HepG2 (cell line): ENCODE data around the gene METRN. TPM values are rescaled to one million over a fixed set of nuclear protein-coding genes. Genes with fewer than 3 reads are reported as not detected.
A peak's percentile ranks its signal among the peaks of the same experiment; 100 is the strongest.

Source experiments
- ARID2 ChIP-seq: sonication (generic); formaldehyde crosslinking; IDR thresholded peaks from 2 replicates; pipeline ENCODE4 v1.8.1; 2022; ENCODE audit warnings: mild to moderate bottlenecking, missing genetic modification reagents, borderline replicate concordance
- ETS1 ChIP-seq: sonication (generic); formaldehyde crosslinking; IDR thresholded peaks from 2 replicates; pipeline ENCODE4 v1.4.0; 2020; ENCODE audit warnings: missing genetic modification reagents
- HNF4G ChIP-seq, 2 experiments: sonication (generic) in 1 of 2; formaldehyde crosslinking in 1 of 2; IDR thresholded peaks; 2 replicates each; pipeline versions ENCODE4 v1.4.0 to v1.6.1; 2011 to 2020; ENCODE audit warnings: borderline replicate concordance in 2 of 2, low read depth in 2 of 2, mild to moderate bottlenecking in 2 of 2, low read length in 1 of 2, missing genetic modification reagents in 1 of 2, moderate library complexity in 1 of 2
- KDM1A ChIP-seq: IDR thresholded peaks from 2 replicates; pipeline ENCODE4 v1.6.1; 2016; ENCODE audit warnings: missing compliant biosample characterization
- KDM2A ChIP-seq: sonication (generic); formaldehyde crosslinking; IDR thresholded peaks from 2 replicates; pipeline ENCODE4 v1.4.0; 2020; ENCODE audit warnings: low read depth, missing genetic modification reagents, borderline replicate concordance
- MED1 ChIP-seq: sonication (generic); formaldehyde crosslinking; IDR thresholded peaks from 2 replicates; pipeline ENCODE4 v1.4.0; 2020; ENCODE audit warnings: missing genetic modification reagents
- NFAT5 ChIP-seq: sonication (generic); formaldehyde crosslinking; IDR thresholded peaks from 2 replicates; pipeline ENCODE4 v1.4.0; 2020; ENCODE audit warnings: missing genetic modification reagents
- RBM22 ChIP-seq: fragments of 200-400 bp; formaldehyde crosslinking; optimal IDR thresholded peaks from 2 replicates; pipeline ENCODE3; 2017; ENCODE audit warnings: mild to moderate bottlenecking, low read length, moderate library complexity
- TBX2 ChIP-seq: sonication (generic); formaldehyde crosslinking; IDR thresholded peaks from 2 replicates; pipeline ENCODE4 v1.5.0; 2020; ENCODE audit warnings: missing genetic modification reagents, mild to moderate bottlenecking, borderline replicate concordance
- THAP11 ChIP-seq: IDR thresholded peaks from 2 replicates; pipeline ENCODE4 v1.6.1; 2016; ENCODE audit warnings: missing biosample characterization, missing genetic modification reagents
- ZNF562 ChIP-seq: sonication (generic); formaldehyde crosslinking; IDR thresholded peaks from 2 replicates; pipeline ENCODE4 v1.8.0; 2022; ENCODE audit warnings: missing genetic modification reagents, borderline replicate concordance
- polyA plus RNA-seq, 8 experiments: library from polyadenylated mRNA; depleted of rRNA in 3 of 8; stranded (reverse) in 7 of 8; unstranded in 1 of 8; fragments of >200 nt; fragmentation: Illumina TruSeq in 4 of 8; extraction: Trizol in 4 of 8; gene quantifications; 2 replicates each; pipeline versions ENCODE4 v1.2.1 to v1.2.3, GENCODE V29; 2011 to 2016; ENCODE audit warnings: low read depth in 4 of 8, missing spikeins in 1 of 8, mixed read lengths in 1 of 8; ENCODE audit not compliant: insufficient read depth in 1 of 8
- total RNA-seq, 5 experiments: library from RNA; depleted of rRNA; stranded (reverse); fragments of >200 nt; fragmentation: Illumina TruSeq; extraction: Trizol; gene quantifications; 2 replicates each; pipeline ENCODE4 v1.2.3, GENCODE V29; 2016; ENCODE audit warnings: low read depth in 1 of 5
- TF ChIP-seq, protein P1 (sequence below), 2 experiments: sonication (generic) in 1 of 2; formaldehyde crosslinking in 1 of 2; IDR thresholded peaks; 2 replicates each; pipeline versions ENCODE4 v1.6.1 to v1.9.0; 2014 to 2022; ENCODE audit warnings: antibody characterized with exemption in 1 of 2, borderline replicate concordance in 1 of 2, inconsistent platforms in 1 of 2, low read depth in 1 of 2, missing genetic modification reagents in 1 of 2
- TF ChIP-seq, protein P2 (sequence below): sonication (generic); formaldehyde crosslinking; IDR thresholded peaks from 2 replicates; pipeline ENCODE4 v1.8.0; 2022; ENCODE audit warnings: mild to moderate bottlenecking, missing genetic modification reagents, borderline replicate concordance

The METRN gene
- total and polyA plus RNA-seq, 2 of the 13 experiments (the other 11 are each of a cell fraction or from before 2014, with no cell fraction given), result 25.5 to 46.1 TPM

- TF ChIP-seq ARID2 (CRISPR knock-in tag) (no peak), TBX2 (CRISPR knock-in tag) (peak; percentile 42; the same call in 1 of the 2 replicates), KDM1A (CRISPR knock-in tag) (no peak), RBM22 (no peak), ETS1 (CRISPR knock-in tag) (no peak), KDM2A (CRISPR knock-in tag) (peak; percentile 78; the same call in 1 of the 2 replicates), NFAT5 (CRISPR knock-in tag) (no peak), ZNF562 (CRISPR knock-in tag) (no peak), MED1 (CRISPR knock-in tag) (peak; percentile 37; the same call in 1 of the 2 replicates), HNF4G (IDR thresholded peaks at IDR 0.05; ENCODE audit: borderline replicate concordance, low read depth, low read length) (no peak), HNF4G (CRISPR knock-in tag; IDR thresholded peaks at IDR 0.05; ENCODE audit: borderline replicate concordance, low read depth) (0 out of 2 replicates have a peak, but pooled peaks have one; percentile 34), THAP11 (CRISPR knock-in tag) (0 out of 2 replicates have a peak, but pooled peaks have one; percentile 16)
- TF ChIP-seq, protein P1, sequence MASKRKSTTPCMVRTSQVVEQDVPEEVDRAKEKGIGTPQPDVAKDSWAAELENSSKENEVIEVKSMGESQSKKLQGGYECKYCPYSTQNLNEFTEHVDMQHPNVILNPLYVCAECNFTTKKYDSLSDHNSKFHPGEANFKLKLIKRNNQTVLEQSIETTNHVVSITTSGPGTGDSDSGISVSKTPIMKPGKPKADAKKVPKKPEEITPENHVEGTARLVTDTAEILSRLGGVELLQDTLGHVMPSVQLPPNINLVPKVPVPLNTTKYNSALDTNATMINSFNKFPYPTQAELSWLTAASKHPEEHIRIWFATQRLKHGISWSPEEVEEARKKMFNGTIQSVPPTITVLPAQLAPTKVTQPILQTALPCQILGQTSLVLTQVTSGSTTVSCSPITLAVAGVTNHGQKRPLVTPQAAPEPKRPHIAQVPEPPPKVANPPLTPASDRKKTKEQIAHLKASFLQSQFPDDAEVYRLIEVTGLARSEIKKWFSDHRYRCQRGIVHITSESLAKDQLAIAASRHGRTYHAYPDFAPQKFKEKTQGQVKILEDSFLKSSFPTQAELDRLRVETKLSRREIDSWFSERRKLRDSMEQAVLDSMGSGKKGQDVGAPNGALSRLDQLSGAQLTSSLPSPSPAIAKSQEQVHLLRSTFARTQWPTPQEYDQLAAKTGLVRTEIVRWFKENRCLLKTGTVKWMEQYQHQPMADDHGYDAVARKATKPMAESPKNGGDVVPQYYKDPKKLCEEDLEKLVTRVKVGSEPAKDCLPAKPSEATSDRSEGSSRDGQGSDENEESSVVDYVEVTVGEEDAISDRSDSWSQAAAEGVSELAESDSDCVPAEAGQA (IDR thresholded peaks at IDR 0.05; ENCODE audit: low read depth), result no peak
- TF ChIP-seq, protein P1 (CRISPR knock-in tag; IDR thresholded peaks at IDR 0.05; ENCODE audit: borderline replicate concordance), result no peak
- TF ChIP-seq, protein P2, sequence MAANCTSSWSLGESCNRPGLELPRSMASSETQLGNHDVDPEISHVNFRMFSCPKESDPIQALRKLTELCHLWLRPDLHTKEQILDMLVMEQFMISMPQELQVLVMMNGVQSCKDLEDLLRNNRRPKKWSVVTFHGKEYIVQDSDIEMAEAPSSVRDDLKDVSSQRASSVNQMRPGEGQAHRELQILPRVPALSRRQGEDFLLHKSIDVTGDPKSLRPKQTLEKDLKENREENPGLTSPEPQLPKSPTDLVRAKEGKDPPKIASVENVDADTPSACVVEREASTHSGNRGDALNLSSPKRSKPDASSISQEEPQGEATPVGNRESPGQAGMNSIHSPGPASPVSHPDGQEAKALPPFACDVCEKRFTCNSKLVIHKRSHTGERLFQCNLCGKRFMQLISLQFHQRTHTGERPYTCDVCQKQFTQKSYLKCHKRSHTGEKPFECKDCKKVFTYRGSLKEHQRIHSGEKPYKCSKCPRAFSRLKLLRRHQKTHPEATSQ (CRISPR knock-in tag), result no peak
Measured at GRCh38 chr16:680967-681745, 33.8 kb upstream of the METRN start (continued).
